ENCODE results near the gene ERC2. TPM values are rescaled to one million over a fixed set of nuclear protein-coding genes. Genes with fewer than 3 reads are reported as not detected.

The ERC2 gene
- total and polyA plus RNA-seq, 7 donors = 0.52 to 5.7 (median 1.2) TPM; not detected in 2

DNA sequence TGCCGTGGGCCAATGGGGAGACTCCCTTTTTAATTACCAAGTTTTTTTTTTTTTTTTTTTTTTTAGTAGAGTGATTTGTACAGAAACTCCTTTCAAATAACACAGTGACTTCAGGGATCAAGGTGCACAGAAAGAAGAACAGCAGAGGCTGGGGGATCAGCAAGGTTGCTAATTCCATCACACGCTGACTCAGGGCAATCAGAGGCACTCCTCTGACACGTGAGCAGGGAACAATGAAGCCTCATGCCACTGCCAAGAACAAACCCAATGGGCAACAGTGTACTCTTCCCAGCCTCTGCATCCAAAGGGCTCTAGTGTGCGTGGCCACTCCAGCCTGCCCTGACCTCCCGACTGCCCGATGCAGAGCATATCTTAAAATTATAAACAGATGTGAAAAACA is 794.5 kb downstream of the ERC2 start:
- WGBS, 2 donors = 13 to 52% methylated on average over 6 of the region's 6 CpGs
- Histone ChIP-seq H3K27ac (no peak overlapping the region), H3K9me3 (no peaks in the 10 kb centered on the region), H3K36me3 (no peaks in the 10 kb centered on the region), H3K4me3 (no peak overlapping the region), H3K4me1 (peaks cover 0 to 15% (median 3%) of the 10 kb centered on the region in 4 donors), H3K27me3 (no peaks in the 10 kb centered on the region)
- intact Hi-C loops (cut with DNase I) = no loop called here
- DNase-seq = no peak
- no peak for TF ChIP-seq POLR2AphosphoS5 (IDR thresholded peaks at IDR 0.05)
- TF ChIP-seq, protein P1, sequence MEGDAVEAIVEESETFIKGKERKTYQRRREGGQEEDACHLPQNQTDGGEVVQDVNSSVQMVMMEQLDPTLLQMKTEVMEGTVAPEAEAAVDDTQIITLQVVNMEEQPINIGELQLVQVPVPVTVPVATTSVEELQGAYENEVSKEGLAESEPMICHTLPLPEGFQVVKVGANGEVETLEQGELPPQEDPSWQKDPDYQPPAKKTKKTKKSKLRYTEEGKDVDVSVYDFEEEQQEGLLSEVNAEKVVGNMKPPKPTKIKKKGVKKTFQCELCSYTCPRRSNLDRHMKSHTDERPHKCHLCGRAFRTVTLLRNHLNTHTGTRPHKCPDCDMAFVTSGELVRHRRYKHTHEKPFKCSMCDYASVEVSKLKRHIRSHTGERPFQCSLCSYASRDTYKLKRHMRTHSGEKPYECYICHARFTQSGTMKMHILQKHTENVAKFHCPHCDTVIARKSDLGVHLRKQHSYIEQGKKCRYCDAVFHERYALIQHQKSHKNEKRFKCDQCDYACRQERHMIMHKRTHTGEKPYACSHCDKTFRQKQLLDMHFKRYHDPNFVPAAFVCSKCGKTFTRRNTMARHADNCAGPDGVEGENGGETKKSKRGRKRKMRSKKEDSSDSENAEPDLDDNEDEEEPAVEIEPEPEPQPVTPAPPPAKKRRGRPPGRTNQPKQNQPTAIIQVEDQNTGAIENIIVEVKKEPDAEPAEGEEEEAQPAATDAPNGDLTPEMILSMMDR (IDR thresholded peaks at IDR 0.05) = no peak
- no peak for TF ChIP-seq POLR2A (IDR thresholded peaks at IDR 0.05)
- TF ChIP-seq EP300 (IDR thresholded peaks at IDR 0.05) = no peak

DNA sequence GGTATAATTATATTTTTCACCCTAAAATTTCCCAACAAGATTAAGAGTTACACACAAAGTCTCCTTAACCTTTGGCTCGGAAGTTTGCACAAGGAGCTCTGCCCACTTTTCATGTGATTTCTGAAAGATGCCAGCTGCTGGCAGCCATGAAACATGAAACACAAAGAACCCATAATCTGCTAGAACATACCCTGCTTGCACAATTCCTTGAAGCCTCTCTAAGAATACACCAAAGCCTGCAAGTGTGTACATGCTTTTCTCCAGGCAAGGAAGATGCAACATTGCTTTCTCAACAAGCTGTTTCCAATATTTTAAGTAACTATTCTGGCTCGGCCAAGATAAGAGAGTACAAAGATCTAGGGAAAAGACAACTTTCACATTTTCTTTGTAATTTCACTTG is 799.1 kb downstream of the ERC2 start:
- Histone ChIP-seq H3K4me3 (no peak overlapping the region), H3K27me3 (no peaks in the 10 kb centered on the region), H3K36me3 (no peaks in the 10 kb centered on the region), H3K9me3 (no peaks in the 10 kb centered on the region), H3K4me1 (no peaks in the 10 kb centered on the region), H3K27ac (no peak overlapping the region)
- no peak for DNase-seq
- no peak for TF ChIP-seq EP300 (IDR thresholded peaks at IDR 0.05)
- TF ChIP-seq, protein P1 (IDR thresholded peaks at IDR 0.05) = no peak
- no peak for TF ChIP-seq POLR2A (IDR thresholded peaks at IDR 0.05)
- TF ChIP-seq POLR2AphosphoS5 (IDR thresholded peaks at IDR 0.05) = no peak
- intact Hi-C loops (cut with DNase I) = no loop called here
- WGBS, 2 donors = 88 to 92% methylated on average over 2 of the region's 2 CpGs

DNA sequence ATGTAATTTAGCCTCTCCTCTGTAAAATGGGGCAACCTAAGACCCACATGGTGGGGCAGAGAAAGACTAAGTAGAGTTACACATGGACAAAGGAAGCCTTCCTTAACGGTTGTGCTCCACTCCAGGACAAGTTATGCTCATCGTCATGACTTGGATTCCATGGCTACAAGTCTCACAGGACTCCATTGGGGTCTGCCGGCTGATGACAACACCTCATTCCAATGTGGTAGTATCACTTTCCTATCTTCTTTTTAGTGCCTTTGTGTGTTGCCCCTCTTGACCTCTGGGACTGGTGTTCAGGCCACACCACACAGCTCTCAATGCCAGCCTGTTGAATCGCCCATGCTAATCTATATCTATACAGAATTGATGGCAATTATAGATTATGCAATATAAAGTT is 799.9 kb downstream of the ERC2 start:
- Histone ChIP-seq H3K9me3 (no peaks in the 10 kb centered on the region), H3K4me3 (no peak overlapping the region), H3K27me3 (no peaks in the 10 kb centered on the region), H3K36me3 (no peaks in the 10 kb centered on the region), H3K27ac (no peak overlapping the region), H3K4me1 (no peaks in the 10 kb centered on the region)
- intact Hi-C loops (cut with DNase I) = no loop called here
- DNase-seq = no peak
- 83 to 86% methylated on average over 4 of the region's 4 CpGs for whole genome bisulfite sequencing, 2 donors
- TF ChIP-seq, protein P1 (IDR thresholded peaks at IDR 0.05) = no peak
- TF ChIP-seq POLR2A (IDR thresholded peaks at IDR 0.05) = no peak
- no peak for TF ChIP-seq EP300 (IDR thresholded peaks at IDR 0.05)
- TF ChIP-seq POLR2AphosphoS5 (IDR thresholded peaks at IDR 0.05) = no peak

DNA sequence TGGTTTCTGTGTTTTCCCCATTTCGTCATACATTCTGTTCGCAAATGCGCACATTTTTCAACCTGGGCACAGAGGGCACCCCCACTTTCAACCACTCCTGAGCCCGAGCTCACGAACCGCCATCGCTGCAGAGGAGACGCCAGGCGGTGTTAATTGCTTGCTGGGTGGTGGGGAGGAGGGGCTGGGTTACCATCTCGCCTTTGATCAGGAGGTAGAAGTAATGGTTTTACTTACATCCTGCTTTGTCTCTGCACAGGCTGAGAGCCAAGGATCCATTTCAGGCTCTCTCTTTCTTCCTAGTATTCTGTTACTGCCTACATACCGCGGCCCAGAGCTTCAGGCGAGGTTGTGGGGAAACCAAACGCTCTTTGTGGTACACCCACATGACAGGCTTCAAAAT is 803.9 kb downstream of the ERC2 start:
- WGBS, 2 donors = 82 to 93% methylated on average over 14 of the region's 14 CpGs
- no peak overlapping the region for H3K27ac ChIP-seq
- H3K4me3 ChIP-seq = no peak overlapping the region
- intact Hi-C loops (cut with DNase I) = no loop called here
- H3K9me3 ChIP-seq = no peaks in the 10 kb centered on the region
- no peaks in the 10 kb centered on the region for H3K36me3 ChIP-seq
- no peak for DNase-seq
- H3K4me1 ChIP-seq = no peaks in the 10 kb centered on the region
- TF ChIP-seq POLR2AphosphoS5 (IDR thresholded peaks at IDR 0.05) (no peak), POLR2A (IDR thresholded peaks at IDR 0.05) (no peak), EP300 (IDR thresholded peaks at IDR 0.05) (no peak)
- TF ChIP-seq, protein P1 (IDR thresholded peaks at IDR 0.05) = no peak
- no peaks in the 10 kb centered on the region for H3K27me3 ChIP-seq

DNA sequence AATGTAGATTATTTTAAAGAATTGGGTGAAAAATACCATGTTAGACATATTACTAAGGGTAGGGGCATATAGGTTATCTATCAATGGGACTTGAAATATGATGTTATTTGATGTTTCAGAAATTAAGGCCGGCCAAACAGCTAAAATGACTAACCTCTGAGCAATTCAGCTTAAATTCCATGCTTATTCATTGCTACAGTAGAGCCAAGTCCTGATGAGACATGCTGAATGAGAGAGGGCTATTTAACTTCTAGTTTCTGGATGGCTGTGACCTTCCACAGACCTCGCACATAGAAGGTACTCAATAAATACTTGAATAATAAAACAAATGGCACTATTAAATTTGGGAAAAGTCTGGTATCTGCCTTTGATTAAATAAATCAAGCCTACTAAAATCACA is 805.6 kb downstream of the ERC2 start:
- no peak overlapping the region for H3K4me3 ChIP-seq
- H3K27me3 ChIP-seq = no peaks in the 10 kb centered on the region
- no peak for TF ChIP-seq POLR2AphosphoS5 (IDR thresholded peaks at IDR 0.05)
- TF ChIP-seq, protein P1 (IDR thresholded peaks at IDR 0.05) = no peak
- no peak for TF ChIP-seq EP300 (IDR thresholded peaks at IDR 0.05)
- TF ChIP-seq POLR2A (IDR thresholded peaks at IDR 0.05) = no peak
- no peaks in the 10 kb centered on the region for H3K4me1 ChIP-seq
- 85 to 91% methylated on average over 2 of the region's 2 CpGs for WGBS, 2 donors
- H3K27ac ChIP-seq = no peak overlapping the region
- no peaks in the 10 kb centered on the region for H3K9me3 ChIP-seq
- no peak for DNase-seq
- no peaks in the 10 kb centered on the region for H3K36me3 ChIP-seq
- intact Hi-C loops (cut with DNase I) = no loop called here
